GM23248 (cell line): ENCODE results near the gene GPS1.

ENCODE experiments used
- EZH2 ChIP-seq: fragments of 200-600 bp; sonication (generic); IDR thresholded peaks from 2 replicates; pipeline ENCODE4 v1.6.1; 2018; ENCODE audit warnings: antibody characterized with exemption, mild to moderate bottlenecking; ENCODE audit not compliant: insufficient read depth, poor library complexity, severe bottlenecking
- EZH2phosphoT487 ChIP-seq: fragments of 200-600 bp; sonication (generic); IDR thresholded peaks from 2 replicates; pipeline ENCODE4 v1.6.1; 2018; ENCODE audit warnings: antibody characterized with exemption, moderate library complexity, mild to moderate bottlenecking, low read depth; ENCODE audit not compliant: insufficient read depth

DNA sequence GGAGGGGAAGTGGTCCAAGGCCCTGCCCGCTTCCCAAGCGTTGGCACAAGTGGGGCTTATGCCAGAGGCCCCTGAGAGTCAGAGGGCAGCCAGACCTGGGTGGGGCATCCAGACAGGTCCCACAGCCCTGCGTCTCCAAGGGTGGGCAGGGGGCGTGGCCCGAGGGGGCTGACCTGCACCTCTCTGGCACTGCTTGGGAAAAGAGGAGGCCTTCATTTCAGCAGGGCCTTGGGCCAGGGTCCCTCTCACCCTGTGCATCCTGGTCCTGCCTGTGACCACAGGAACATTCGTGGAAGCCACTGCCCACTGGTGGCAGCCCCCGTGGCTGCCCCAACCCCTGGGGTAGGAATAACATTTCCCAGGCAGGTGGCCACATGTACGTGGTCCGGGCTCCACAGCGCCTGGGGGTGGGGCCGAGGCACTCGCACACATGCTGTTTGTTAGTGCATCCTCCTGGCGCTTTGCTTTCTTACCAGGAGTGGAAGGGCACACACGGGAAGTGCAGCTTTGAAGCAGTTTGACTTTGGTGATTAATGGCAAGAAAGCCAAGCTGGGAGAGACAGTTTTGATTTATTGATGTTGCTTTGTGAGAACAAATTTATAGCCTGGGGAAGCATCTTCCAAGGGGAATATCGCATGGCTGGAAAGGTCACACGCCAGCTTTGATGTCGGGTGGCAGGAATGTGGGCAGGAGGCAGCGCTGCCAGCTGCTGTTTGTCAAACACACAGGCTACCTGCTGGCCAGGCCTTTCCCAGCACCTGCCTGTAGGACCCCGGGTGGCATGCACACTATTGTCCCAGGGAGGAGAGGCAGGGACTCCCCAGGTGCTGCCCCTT lies 33.3 kb upstream of the GPS1 start:
- no peak for TF ChIP-seq EZH2
- TF ChIP-seq EZH2phosphoT487 = no peak
